K562 (cell line): Measurements from ENCODE around the gene RBM17. TPM values are rescaled to one million over a fixed set of nuclear protein-coding genes. Genes with fewer than 3 reads are reported as not detected.

ENCODE experiments used
- ATAC-seq: fragments of 200-7000 bp; cut with Tn5 transposase; 3 replicates; pipeline ENCODE4 v1.9.1; 2020; ENCODE audit warnings: moderate library complexity
- BruUV-seq: library from RNA; stranded (reverse); fragments of 400-500 nt; replicated peaks from 2 replicates; lab custom pipeline; 2021; lab: Mats Ljungman, UMichigan
- CTCF ChIA-PET: fragments of 300-600 bp; formaldehyde crosslinking; extraction: SDS; loops from one replicate; lab custom pipeline; 2021; ENCODE audit warnings: low intra/inter-chr PET ratio; lab: Yijun Ruan, JAX
- POLR2A ChIA-PET: fragments of 300-600, 350-650 bp; sonication (Branson Sonifier 250); formaldehyde crosslinking; extraction: SDS; loops from one replicate; lab custom pipeline; 2021; ENCODE audit warnings: antibody characterized with exemption, inconsistent platforms; lab: Yijun Ruan, JAX
- DNase-seq, 4 experiments: peaks; one replicate each; pipeline versions ENCODE4 v3.0.0 to v3.0.0-alpha.2; 2011 to 2018; ENCODE audit warnings: low spot score in 3 of 4, mixed read lengths in 3 of 4; ENCODE audit errors: extremely low read depth in 1 of 4
- FAIRE-seq: peaks from 2 replicates; lab custom pipeline; 2011; peaks lifted over from hg19 to GRCh38; lab: Jason Lieb, UNC
- H2AFZ ChIP-seq: 2 replicates; pipeline ENCODE4 v1.6.0; 2011; ENCODE audit warnings: low read depth, low read length, control low read depth, inconsistent platforms
- H3K27ac ChIP-seq: fragments of 200-600 bp; 3 replicates; pipeline ENCODE4 v1.8.0; 2011; ENCODE audit warnings: low read depth, mild to moderate bottlenecking, control low read depth, inconsistent platforms, low read length, moderate library complexity, mixed read lengths; ENCODE audit errors: extremely low read depth
- H3K27me3 ChIP-seq, 2 experiments: fragments of 300-600 bp in 1 of 2; 2 replicates in 1 of 2; 3 replicates in 1 of 2; pipeline versions ENCODE4 v1.6.0 to v1.8.0; 2011; ENCODE audit warnings: inconsistent platforms in 2 of 2, low read length in 2 of 2, mild to moderate bottlenecking in 1 of 2, mixed read lengths in 1 of 2, moderate library complexity in 1 of 2; ENCODE audit not compliant: control insufficient read depth in 2 of 2, insufficient read depth in 2 of 2
- H3K36me3 ChIP-seq: fragments of 300-600 bp; 3 replicates; pipeline ENCODE4 v1.8.0; 2011; ENCODE audit warnings: mild to moderate bottlenecking, low read length, inconsistent platforms; ENCODE audit not compliant: control insufficient read depth, insufficient read depth
- H3K4me1 ChIP-seq, 2 experiments: fragments of 200-600 bp in 1 of 2; replicated peaks in 1 of 2; 2 replicates in 1 of 2; 3 replicates in 1 of 2; pipeline versions ENCODE4 v1.5.1 to v1.8.0; 2011; ENCODE audit warnings: inconsistent platforms in 2 of 2, low read length in 2 of 2, mild to moderate bottlenecking in 1 of 2, mixed read lengths in 1 of 2, moderate library complexity in 1 of 2; ENCODE audit not compliant: control insufficient read depth in 2 of 2, insufficient read depth in 2 of 2
- H3K4me2 ChIP-seq: 2 replicates; pipeline ENCODE4 v1.6.1; 2011; ENCODE audit warnings: low read length, control low read depth, inconsistent platforms, mixed read lengths; ENCODE audit not compliant: insufficient read depth
- H3K4me3 ChIP-seq: fragments of 200-600 bp; sonication (generic), shearing (Covaris generic); 2 replicates; pipeline ENCODE4 v1.5.1; 2016; ENCODE audit warnings: control low read depth, inconsistent platforms
- H3K79me2 ChIP-seq: fragments of 200-600 bp; 3 replicates; pipeline ENCODE4 v1.8.0; 2011; ENCODE audit warnings: low read length, inconsistent platforms; ENCODE audit not compliant: control insufficient read depth, insufficient read depth
- H3K9ac ChIP-seq, 2 experiments: 2 replicates each; pipeline versions ENCODE4 v1.6.0 to v1.6.1; 2011; ENCODE audit warnings: low read depth in 2 of 2, low read length in 2 of 2, control low read depth in 1 of 2, inconsistent platforms in 1 of 2, mild to moderate bottlenecking in 1 of 2, mixed read lengths in 1 of 2; ENCODE audit not compliant: insufficient read depth in 1 of 2
- H3K9me1 ChIP-seq: one replicate; pipeline ENCODE4 v1.6.0; 2011; ENCODE audit warnings: inconsistent platforms, mild to moderate bottlenecking, low read length, moderate library complexity; ENCODE audit not compliant: control insufficient read depth, insufficient read depth
- H3K9me3 ChIP-seq: replicated peaks from 2 replicates; pipeline ENCODE4 v1.5.1; 2011; ENCODE audit warnings: low read depth, low read length, inconsistent platforms; ENCODE audit not compliant: control insufficient read depth, insufficient read depth
- H4K20me1 ChIP-seq: replicated peaks from 2 replicates; pipeline ENCODE4 v1.6.1; 2011; ENCODE audit warnings: low read length, inconsistent platforms, mixed read lengths; ENCODE audit not compliant: control insufficient read depth, insufficient read depth
- AFF1 ChIP-seq, 2 experiments: fragments of 450-650 bp; IDR thresholded peaks; 2 replicates each; pipeline ENCODE4 v1.6.1; 2018; ENCODE audit warnings: mild to moderate bottlenecking in 2 of 2, low read depth in 1 of 2; ENCODE audit not compliant: partially characterized antibody in 2 of 2
- KAT8 ChIP-seq: fragments of 450-650 bp; IDR thresholded peaks from 2 replicates; pipeline ENCODE4 v1.6.1; 2016; ENCODE audit warnings: low read depth, mild to moderate bottlenecking
- MED1 ChIP-seq: sonication (generic); formaldehyde crosslinking; IDR thresholded peaks from 2 replicates; pipeline ENCODE4 v1.8.1; 2023; ENCODE audit warnings: missing genetic modification reagents, borderline replicate concordance
- MITF ChIP-seq: IDR thresholded peaks from 2 replicates; pipeline ENCODE4 v1.6.1; 2014; ENCODE audit warnings: antibody characterized with exemption
- PHB ChIP-seq: fragments of 250-450 bp; sonication (Bioruptor Pico); IDR thresholded peaks from 2 replicates; pipeline ENCODE4 v1.5.0; 2021
- RBM15 ChIP-seq: fragments of 200-400 bp; formaldehyde crosslinking; IDR thresholded peaks from 2 replicates; pipeline ENCODE4 v1.6.1; 2018; ENCODE audit warnings: mild to moderate bottlenecking, low read length, moderate library complexity; ENCODE audit not compliant: insufficient read depth
- RFX1 ChIP-seq: fragments of 450-650 bp; IDR thresholded peaks from 2 replicates; pipeline ENCODE4 v1.6.1; 2016; ENCODE audit warnings: mild to moderate bottlenecking, moderate library complexity
- TEAD1 ChIP-seq, 2 experiments: fragments of 450-650 bp in 1 of 2; sonication (generic) in 1 of 2; formaldehyde crosslinking; IDR thresholded peaks; 2 replicates each; pipeline versions ENCODE4 v1.4.0 to v1.8.0; 2020 to 2022; ENCODE audit warnings: mild to moderate bottlenecking in 2 of 2, missing genetic modification reagents in 1 of 2
- U2AF1 ChIP-seq: fragments of 200-400 bp; formaldehyde crosslinking; optimal IDR thresholded peaks from 2 replicates; pipeline ENCODE3; 2017; ENCODE audit warnings: mild to moderate bottlenecking, low read depth, low read length, moderate library complexity
- ZBTB34 ChIP-seq: fragments of 250-450 bp; sonication (Bioruptor Pico); IDR thresholded peaks from 2 replicates; pipeline ENCODE4 v1.8.0; 2021; ENCODE audit warnings: mild to moderate bottlenecking, moderate library complexity
- ZFX ChIP-seq: sonication (generic); formaldehyde crosslinking; IDR thresholded peaks from 2 replicates; pipeline ENCODE4 v1.8.0; 2022; ENCODE audit warnings: mild to moderate bottlenecking, missing genetic modification reagents, moderate library complexity
- ZNF140 ChIP-seq: fragments of 250-450 bp; sonication (Bioruptor Pico); IDR thresholded peaks from 2 replicates; pipeline ENCODE4 v1.8.0; 2021; ENCODE audit warnings: moderate library complexity, mild to moderate bottlenecking, inconsistent platforms
- WGBS: fragments of 100-300 bp; shearing (Covaris generic); methylation state at CpG from one replicate; pipeline ENCODE4 v1.1.6; 2016; ENCODE audit warnings: low coverage, mixed read lengths; ENCODE audit not compliant: insufficient coverage; ENCODE audit errors: missing lambda C conversion rate; 5-methylcytosine and 5-hydroxymethylcytosine counted together
- in situ Hi-C: fragments of 300-500 bp; cut with MboI; formaldehyde crosslinking; loops from 4 replicates; pipeline ENCODE4 v1.15.0; 2018; ENCODE audit warnings: inconsistent platforms, mixed read lengths
- intact Hi-C: fragments of 100-400 bp; cut with micrococcal nuclease; formaldehyde crosslinking; loops from 2 replicates; pipeline ENCODE4 v1.14.2; 2022
- polyA plus RNA-seq, 8 experiments: library from polyadenylated mRNA; depleted of rRNA in 4 of 8; stranded (reverse) in 5 of 8; unstranded in 3 of 8; fragments of >200 nt; fragmentation: Nextera tagmentation in 2 of 8; fragmentation: Illumina TruSeq in 1 of 8; extraction: Ambion mirVana in 2 of 8; extraction: Trizol in 1 of 8; gene quantifications; 2 replicates each; pipeline versions ENCODE4 v1.2.1 to v1.2.3, GENCODE V29; 2011 to 2014; ENCODE audit warnings: inconsistent platforms in 1 of 8, missing spikeins in 1 of 8
- total RNA-seq, 7 experiments: library from RNA; depleted of rRNA in 6 of 7; stranded (reverse); fragments of >200 nt in 6 of 7; fragmentation: Illumina TruSeq in 2 of 7; extraction: Trizol in 2 of 7; gene quantifications; 2 replicates each; pipeline versions ENCODE4 v1.2.1 to v1.2.3, GENCODE V29; 2011 to 2021; ENCODE audit warnings: low replicate concordance in 1 of 7

RBM17 gene
- total and polyA plus RNA-seq, 9 of the 15 experiments (the other 6 are each of a cell fraction or from before 2014, with no cell fraction given): 23.6 to 217 (median 124) TPM

GRCh38 chr10:6058682-6059475 is 30.0 kb upstream of the RBM17 start (continued):
- no peak for TF ChIP-seq AFF1 (IDR thresholded peaks at IDR 0.05; ENCODE audit: low read depth in 1 of 2, partially characterized antibody in 2 of 2)
- no peak for TF ChIP-seq MITF

- BruUV-seq: no TSS peak
- intact Hi-C loops: no loop called here
- TF ChIP-seq RBM15 (no peak), KAT8 (no peak), ZBTB34 (CRISPR knock-in tag) (no peak), RFX1 (no peak), MED1 (CRISPR knock-in tag) (no peak), ZNF140 (CRISPR knock-in tag) (no peak), ZFX (CRISPR knock-in tag) (no peak), PHB (no peak), U2AF1 (no peak), TEAD1 (CRISPR knock-in tag; IDR thresholded peaks at IDR 0.05) (no peak)
Measured at GRCh38 chr10:6059506-6059905, 29.3 kb upstream of the RBM17 start.

More at GRCh38 chr10:6059506-6059905, 29.3 kb upstream of the RBM17 start:
- Histone ChIP-seq H3K36me3 (no peaks in the 10 kb centered on the region), H2AFZ (no peak overlapping the region), H4K20me1 (no peaks in the 10 kb centered on the region), H3K27me3 (peaks cover 5 to 16% of the 10 kb centered on the region in 2 experiments; a peak in 4 of 5 replicates), H3K4me2 (no peak overlapping the region), H3K4me1 (peaks cover 0 to 3% of the 10 kb centered on the region in 2 experiments; a peak in 1 of 5 replicates), H3K27ac (no peak overlapping the region), H3K79me2 (no peaks in the 10 kb centered on the region), H3K4me3 (no peak overlapping the region), H3K9ac (no peak overlapping the region), H3K9me1 (no peaks in the 10 kb centered on the region), H3K9me3 (no peaks in the 10 kb centered on the region)
- FAIRE-seq (no peak), DNase-seq (no peak), ATAC-seq (no peak)
- 6% methylated on average over 2 of the region's 2 CpGs for WGBS
- ChIA-PET CTCF (no interaction called here), POLR2A (no interaction called here)
- in situ Hi-C loops: no loop called here
